HCEC 1CT (cell line): ENCODE measurements around the gene PTCH2.
"Not testable (repeated sequence)": the region's sequence is repeated elsewhere in the genome, so short reads cannot be mapped to it uniquely, and the experiment has no call there.

ENCODE experiments used
- DNase-seq: peaks from one replicate; pipeline ENCODE4 v3.0.0-alpha.2; 2017

The PTCH2 gene

DNA sequence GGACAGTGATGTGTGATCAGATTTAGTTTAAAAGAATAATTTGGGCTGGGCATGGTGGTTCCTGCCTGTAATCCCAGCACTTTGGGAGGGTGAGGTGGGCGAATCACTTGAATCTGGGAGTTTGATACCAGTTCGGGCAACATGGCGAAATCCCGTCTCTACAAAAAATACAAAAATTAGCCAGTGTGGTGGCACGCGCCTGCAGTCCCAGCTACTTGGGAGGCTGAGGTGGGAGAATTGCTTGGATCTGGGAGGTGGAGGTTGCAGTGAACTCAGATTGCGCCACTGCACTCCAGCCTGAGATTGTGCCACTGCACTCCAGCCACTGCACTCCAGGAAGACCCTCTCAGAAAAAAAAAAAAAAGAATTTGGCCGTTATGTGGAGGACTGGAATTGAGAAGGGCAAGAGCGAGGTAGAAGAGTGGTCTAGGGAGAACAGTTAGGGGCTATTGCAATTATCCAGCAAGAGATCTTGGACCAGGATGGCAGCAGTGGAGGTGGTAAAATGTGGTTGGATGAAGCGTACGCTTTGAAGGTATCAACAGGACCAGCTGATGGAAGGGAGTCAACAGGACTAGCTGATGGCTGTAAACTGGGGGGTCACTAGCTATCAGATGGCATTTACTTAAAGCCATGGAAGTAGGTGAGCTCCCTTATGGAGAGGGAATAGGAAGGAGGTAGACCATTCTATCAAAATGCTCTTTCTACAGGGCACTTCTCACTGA, 25.1 kb downstream of the PTCH2 start:
- DNase-seq, result no peak

GRCh38 chr1:44817307-44817706, 25.7 kb downstream of the PTCH2 start:
- DNase-seq, result no peak

GRCh38 chr1:44815926-44816325, 27.1 kb downstream of the PTCH2 start:
- DNase-seq, result not testable (repeated sequence)

DNA sequence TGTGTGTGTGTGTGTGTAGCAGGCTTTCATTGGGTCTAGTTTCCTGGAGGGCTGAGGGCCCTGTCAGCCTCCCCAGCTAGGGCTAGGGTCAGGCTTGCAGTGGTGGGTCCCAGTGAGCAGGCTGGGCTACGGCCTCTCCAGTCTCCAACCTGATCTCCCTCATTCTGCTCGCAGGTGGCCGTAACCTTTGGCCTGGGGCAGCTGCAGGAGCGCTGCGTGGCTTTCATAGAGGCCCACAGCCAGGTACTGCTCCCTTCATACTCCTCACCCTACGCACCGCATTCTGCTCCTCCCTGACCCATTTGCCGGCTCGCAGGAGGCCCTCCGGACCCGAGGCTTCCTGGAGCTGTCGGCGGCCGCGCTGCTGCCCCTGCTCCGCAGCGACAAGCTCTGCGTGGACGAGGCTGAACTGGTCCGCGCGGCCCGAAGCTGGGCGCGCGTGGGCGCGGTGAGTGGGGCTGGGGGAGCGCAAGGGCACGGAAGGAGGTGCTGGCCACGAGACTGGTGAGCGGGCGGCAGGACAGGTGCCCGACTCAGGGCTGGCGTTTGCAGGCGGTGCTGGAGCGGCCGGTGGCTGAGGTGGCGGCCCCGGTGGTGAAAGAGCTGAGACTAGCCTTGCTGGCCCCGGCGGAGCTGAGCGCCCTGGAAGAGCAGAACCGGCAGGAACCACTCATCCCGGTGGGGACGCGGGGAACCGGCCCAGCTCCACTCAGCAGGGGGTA, 30.1 kb downstream of the PTCH2 start:
- DNase-seq, result no peak

DNA sequence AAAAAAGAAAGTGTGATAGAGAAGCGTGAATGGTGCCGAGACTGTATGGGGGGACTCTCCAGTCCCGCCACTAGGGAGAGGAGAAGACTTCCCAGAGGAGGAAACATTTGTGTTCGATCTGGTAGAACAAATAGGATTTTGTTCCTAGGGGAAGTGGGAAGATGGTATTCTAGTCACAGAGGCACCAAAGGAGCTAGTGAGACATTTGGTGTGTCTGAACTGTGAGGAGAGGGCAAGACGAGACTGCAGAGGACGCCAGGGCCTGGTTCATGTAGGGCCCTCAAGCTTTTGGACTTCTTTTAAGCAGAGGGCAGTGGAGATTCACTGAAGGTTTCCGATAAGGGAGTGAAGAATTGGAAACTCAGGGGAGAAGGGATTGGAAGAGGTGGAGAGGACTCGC, 31.8 kb downstream of the PTCH2 start:
- DNase-seq, result no peak

DNA sequence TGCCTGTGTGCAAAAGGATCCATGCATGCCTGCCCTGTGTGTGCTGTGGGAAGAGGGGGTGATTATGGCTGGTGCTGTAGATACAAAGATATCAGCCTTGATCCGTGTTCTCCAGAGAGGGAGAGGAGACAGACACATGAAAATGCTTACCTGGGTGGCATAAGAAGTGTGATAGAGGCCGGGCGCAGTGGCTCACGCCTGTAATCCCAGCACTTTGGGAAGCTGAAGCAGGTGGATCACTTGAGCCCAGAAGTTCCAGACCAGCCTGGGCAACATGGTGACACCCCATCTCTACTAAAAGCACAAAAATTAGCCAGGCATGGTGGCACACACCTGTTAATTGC, 32.3 kb downstream of the PTCH2 start:
- not testable (repeated sequence) for DNase-seq

GRCh38 chr1:44810101-44810761, 32.8 kb downstream of the PTCH2 start:
- DNase-seq, result no peak

- peak; percentile 79 for DNase-seq
Observed at GRCh38 chr1:44808938-44809917, 33.8 kb downstream of the PTCH2 start.

DNA sequence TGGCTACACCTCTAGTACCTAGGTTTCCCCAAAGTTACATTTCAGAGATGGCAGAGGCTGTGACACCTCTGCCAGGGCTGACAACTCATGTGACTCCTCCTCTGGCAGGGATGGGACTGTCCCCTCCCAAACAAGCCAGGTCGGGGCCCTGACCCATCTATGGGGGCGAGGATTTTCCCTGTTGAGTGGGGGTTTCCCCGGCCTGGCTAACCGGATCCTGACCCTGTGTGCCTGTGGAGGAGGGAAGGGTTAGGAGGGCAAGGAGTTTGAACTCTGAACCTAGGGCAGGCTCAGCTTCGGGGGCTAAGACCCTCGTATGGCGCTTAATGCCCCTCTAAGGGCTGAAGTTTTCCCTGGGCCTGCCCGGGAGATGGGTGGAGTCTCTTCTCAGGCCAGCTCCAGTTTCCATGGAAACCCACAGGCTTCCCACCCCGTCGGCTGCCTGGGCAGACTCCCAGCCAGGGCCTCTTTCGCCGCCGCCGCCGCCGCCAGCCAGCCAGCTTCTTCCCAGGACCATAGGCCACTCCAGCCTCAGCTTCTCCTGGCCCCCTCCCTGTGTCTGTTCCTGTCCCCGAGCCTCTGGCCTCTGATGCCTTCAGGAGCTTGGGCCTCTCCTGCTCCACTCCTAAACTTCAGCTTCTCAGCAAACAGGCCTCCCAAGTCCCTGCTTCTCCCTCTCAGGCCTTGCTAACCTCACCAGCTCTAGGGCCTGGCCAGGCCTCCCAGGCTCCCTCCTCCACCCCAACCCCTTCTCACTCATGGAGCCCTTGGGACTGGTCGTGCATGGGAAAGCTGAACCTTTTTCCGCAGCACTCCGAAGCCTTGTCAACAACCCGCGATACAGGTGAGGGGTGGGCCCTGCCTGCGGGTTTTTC, 34.8 kb downstream of the PTCH2 start, which contains the start of gene BTBD19:
Gene BTBD19 (plus strand): TSS at position 461 of the 875 bp plus-strand sequence. CDS start 298 bp downstream, at position 759.
- DNase-seq, result peak; percentile 92

GRCh38 chr1:44807364-44808062, 35.5 kb downstream of the PTCH2 start:
- peak; percentile 100 for DNase-seq

GRCh38 chr1:44806704-44807363, 36.2 kb downstream of the PTCH2 start, which contains the start of gene DYNLT4:
TSS of gene DYNLT4 (minus strand) at chr1:44807351. CDS start at chr1:44806668, 683 bp downstream.
- DNase-seq, result no peak

- DNase-seq, result no peak
Observed at GRCh38 chr1:44806025-44806703, 36.9 kb downstream of the PTCH2 start.

- no peak for DNase-seq
Observed at GRCh38 chr1:44805311-44806024, 37.6 kb downstream of the PTCH2 start.

GRCh38 chr1:44803312-44804095, 39.5 kb downstream of the PTCH2 start:
- DNase-seq, result no peak

GRCh38 chr1:44803062-44803311, 40.1 kb downstream of the PTCH2 start:
- DNase-seq, result no peak

GRCh38 chr1:44802306-44803061, 40.6 kb downstream of the PTCH2 start:
- DNase-seq, result no peak

DNA sequence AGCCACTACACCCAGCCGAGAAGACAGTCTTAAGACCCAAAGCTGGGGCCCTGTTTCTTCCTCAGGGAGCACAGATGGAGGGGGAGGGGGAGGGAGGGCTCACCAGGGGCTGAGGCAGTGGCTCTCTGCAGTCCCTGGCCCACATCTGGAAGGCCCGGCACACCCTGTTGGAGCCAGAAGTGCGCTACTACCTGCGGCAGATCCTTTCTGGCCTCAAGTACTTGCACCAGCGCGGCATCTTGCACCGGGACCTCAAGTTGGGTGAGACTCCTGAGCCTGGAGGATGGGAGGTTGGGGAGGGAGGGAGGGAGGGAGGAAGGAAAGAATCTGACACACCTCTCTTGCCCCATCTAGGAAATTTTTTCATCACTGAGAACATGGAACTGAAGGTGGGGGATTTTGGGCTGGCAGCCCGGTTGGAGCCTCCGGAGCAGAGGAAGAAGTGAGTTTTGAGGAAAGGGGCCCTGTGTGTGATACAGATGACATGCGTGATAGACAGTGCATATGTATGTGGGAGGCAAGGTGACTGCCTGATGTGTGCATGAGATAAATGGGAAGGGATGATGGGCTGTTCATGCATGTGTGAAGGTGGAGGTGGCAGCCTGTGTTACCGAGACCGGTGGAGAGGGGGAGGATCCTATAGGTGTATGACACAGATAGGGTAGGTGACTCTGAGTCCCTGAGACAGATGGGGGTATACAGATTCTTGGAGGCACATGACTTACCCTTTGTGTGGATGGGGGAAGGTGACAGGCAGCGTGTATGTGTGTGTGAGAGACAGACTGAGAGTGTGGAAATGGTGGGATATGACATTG, 41.4 kb downstream of the PTCH2 start:
- no peak for DNase-seq
